Suprapubic skin (tissue), 4 donors: ENCODE measurements around the gene FGFR3. TPM values are rescaled to one million over a fixed set of nuclear protein-coding genes. Genes with fewer than 3 reads are reported as not detected.

Experiments
- DNase-seq, 2 donors: peaks; one replicate each; pipeline ENCODE4 v3.0.0-alpha.2; 2019; ENCODE audit warnings: low spot score in 2 of 2
- H3K27ac ChIP-seq: fragments of 200-600 bp; sonication (generic); one replicate; pipeline ENCODE4 v1.5.1; 2019
- H3K27me3 ChIP-seq: fragments of 200-600 bp; sonication (generic); one replicate; pipeline ENCODE4 v1.5.1; 2019
- H3K36me3 ChIP-seq: fragments of 200-600 bp; sonication (generic); one replicate; pipeline ENCODE4 v1.5.1; 2019
- H3K4me1 ChIP-seq: fragments of 200-600 bp; sonication (generic); one replicate; pipeline ENCODE4 v1.5.1; 2019
- H3K4me3 ChIP-seq: fragments of 200-600 bp; sonication (generic); one replicate; pipeline ENCODE4 v1.5.1; 2019; ENCODE audit warnings: mild to moderate bottlenecking
- H3K9me3 ChIP-seq: fragments of 200-600 bp; sonication (generic); one replicate; pipeline ENCODE4 v1.5.1; 2019
- EP300 ChIP-seq: sonication (generic); formaldehyde crosslinking; IDR thresholded peaks from one replicate; pipeline ENCODE4 v1.6.1; 2017; ENCODE audit warnings: antibody characterized with exemption
- POLR2A ChIP-seq, 2 donors: fragments of 450-650 bp; IDR thresholded peaks; one replicate each; pipeline ENCODE4 v1.6.1; 2017; ENCODE audit warnings: antibody characterized with exemption in 2 of 2, mild to moderate bottlenecking in 2 of 2, moderate library complexity in 2 of 2
- POLR2AphosphoS5 ChIP-seq, 3 donors: sonication (generic); formaldehyde crosslinking; IDR thresholded peaks; one replicate each; pipeline ENCODE4 v1.6.1; 2017; ENCODE audit warnings: antibody characterized with exemption in 3 of 3
- WGBS: methylation state at CpG from one replicate; pipeline ENCODE4 v1.1.5; 2018; 5-methylcytosine and 5-hydroxymethylcytosine counted together
- total RNA-seq, 4 donors: library from RNA; depleted of rRNA; stranded (reverse); fragments of >200 nt; gene quantifications; one replicate each; pipeline ENCODE4 v1.1.0, GENCODE V29; 2016
- TF ChIP-seq, protein P1 (sequence below), 2 donors: fragments of 200-600 bp in 1 of 2; fragments of 450-650 bp in 1 of 2; sonication (generic) in 1 of 2; IDR thresholded peaks; one replicate each; pipeline ENCODE4 v1.5.1; 2016 to 2019; ENCODE audit warnings: antibody characterized with exemption in 2 of 2, mild to moderate bottlenecking in 1 of 2, moderate library complexity in 1 of 2

FGFR3 gene
- total RNA-seq, 4 donors from 2014 or later: 511 to 829 (median 662) TPM

DNA sequence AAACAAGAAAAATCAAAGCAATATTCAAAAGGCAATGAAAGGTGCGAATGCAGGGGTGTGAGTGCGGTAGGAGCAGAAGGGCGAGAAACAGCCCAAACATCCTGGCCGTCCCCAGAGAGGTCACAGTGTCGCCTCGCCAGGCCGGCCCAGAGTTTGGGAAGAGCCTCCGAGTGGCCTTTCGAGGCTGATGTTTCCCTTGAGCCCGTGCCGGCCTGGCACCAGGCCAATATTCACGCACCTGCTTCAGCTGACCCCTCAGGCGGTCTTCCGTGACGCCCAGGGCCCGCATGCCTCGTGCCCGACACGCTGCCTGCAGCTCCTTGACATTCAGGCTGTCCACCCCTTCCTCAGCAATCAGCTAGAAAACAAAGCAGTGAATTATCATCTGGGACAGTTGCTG is 32.2 kb downstream of the FGFR3 start:
- H3K9me3 ChIP-seq: no peaks in the 10 kb centered on the region
- peaks cover 69% of the 10 kb centered on the region for H3K36me3 ChIP-seq
- H3K27me3 ChIP-seq: no peaks in the 10 kb centered on the region
- H3K4me3 ChIP-seq: no peak overlapping the region
- no peak overlapping the region for H3K27ac ChIP-seq
- no peak for DNase-seq
- 85% methylated on average over 18 of the region's 19 CpGs for WGBS
- no peaks in the 10 kb centered on the region for H3K4me1 ChIP-seq
- TF ChIP-seq POLR2A (IDR thresholded peaks at IDR 0.05) (no peak), EP300 (no peak), POLR2AphosphoS5 (IDR thresholded peaks at IDR 0.05) (no peak)
- TF ChIP-seq, protein P1, sequence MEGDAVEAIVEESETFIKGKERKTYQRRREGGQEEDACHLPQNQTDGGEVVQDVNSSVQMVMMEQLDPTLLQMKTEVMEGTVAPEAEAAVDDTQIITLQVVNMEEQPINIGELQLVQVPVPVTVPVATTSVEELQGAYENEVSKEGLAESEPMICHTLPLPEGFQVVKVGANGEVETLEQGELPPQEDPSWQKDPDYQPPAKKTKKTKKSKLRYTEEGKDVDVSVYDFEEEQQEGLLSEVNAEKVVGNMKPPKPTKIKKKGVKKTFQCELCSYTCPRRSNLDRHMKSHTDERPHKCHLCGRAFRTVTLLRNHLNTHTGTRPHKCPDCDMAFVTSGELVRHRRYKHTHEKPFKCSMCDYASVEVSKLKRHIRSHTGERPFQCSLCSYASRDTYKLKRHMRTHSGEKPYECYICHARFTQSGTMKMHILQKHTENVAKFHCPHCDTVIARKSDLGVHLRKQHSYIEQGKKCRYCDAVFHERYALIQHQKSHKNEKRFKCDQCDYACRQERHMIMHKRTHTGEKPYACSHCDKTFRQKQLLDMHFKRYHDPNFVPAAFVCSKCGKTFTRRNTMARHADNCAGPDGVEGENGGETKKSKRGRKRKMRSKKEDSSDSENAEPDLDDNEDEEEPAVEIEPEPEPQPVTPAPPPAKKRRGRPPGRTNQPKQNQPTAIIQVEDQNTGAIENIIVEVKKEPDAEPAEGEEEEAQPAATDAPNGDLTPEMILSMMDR (IDR thresholded peaks at IDR 0.05): no peak

DNA sequence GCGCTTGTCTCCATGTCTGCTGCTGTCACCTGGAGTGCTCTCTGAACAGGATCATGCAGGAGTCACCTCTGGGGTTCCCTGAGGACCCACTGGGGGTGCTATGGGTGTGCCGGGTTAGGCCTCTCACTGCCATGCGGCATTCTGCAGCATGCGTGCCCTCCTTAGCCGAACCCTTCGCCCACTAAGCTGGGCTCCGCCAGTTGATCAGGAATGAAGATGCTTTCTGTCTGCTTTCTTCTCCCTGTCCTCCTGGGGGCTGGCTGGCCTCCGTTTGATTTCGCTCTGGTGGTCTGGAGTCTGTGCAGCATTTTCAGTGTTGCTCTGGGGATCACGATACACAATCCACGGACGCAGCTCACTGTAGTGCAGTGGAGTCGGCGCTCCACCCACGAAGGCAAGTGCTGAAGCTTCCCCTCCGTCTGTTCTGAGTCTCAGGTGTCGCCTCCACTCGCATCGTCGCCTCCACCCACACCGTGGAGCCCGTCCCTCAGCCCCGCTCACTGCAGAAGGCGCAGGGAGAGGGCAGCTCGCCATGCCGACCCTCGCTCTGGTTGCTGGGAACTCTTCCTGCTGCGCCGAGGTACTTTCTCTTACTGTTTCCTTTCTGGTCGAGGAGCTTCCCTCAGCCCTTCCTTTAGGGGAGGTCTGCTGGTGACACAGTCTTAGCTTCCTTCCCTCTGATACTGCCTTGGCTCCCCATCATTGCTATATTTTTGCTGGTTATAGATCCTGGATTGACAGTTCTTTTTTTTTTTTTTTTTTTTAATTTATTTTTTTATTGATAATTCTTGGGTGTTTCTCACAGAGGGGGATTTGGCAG is 33.6 kb downstream of the FGFR3 start:
- no peak for DNase-seq
- TF ChIP-seq, protein P1 (IDR thresholded peaks at IDR 0.05): no peak
- TF ChIP-seq EP300 (no peak), POLR2AphosphoS5 (IDR thresholded peaks at IDR 0.05) (no peak), POLR2A (IDR thresholded peaks at IDR 0.05) (no peak)
- Histone ChIP-seq H3K4me3 (no peak overlapping the region), H3K27me3 (no peaks in the 10 kb centered on the region), H3K4me1 (no peaks in the 10 kb centered on the region), H3K27ac (no peak overlapping the region), H3K9me3 (no peaks in the 10 kb centered on the region), H3K36me3 (peaks cover 70% of the 10 kb centered on the region)
- WGBS: 92% methylated on average over 27 of the region's 30 CpGs

DNA sequence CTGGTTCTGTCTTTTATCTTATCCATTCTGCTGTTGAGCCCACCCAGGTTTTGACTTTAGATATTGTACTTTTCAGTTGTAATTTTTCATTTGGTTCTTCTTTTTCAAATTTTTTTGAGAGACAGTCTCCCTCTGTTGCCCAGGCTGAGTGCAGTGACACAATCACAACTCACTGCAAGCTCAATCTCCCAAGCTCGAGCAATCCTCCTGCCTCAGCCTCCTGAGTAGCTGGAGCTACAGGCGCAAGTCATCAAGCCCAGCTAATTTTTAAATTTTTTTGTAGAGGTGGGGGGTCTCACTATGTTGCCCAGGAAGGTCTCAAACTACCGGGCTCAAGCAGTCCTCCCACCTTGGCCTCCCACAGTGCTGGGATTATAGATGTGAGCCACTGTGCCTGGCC is 37.1 kb downstream of the FGFR3 start:
- TF ChIP-seq EP300: no peak
- TF ChIP-seq POLR2AphosphoS5 (IDR thresholded peaks at IDR 0.05): no peak
- TF ChIP-seq, protein P1 (IDR thresholded peaks at IDR 0.05): no peak
- no peak for TF ChIP-seq POLR2A (IDR thresholded peaks at IDR 0.05)

DNA sequence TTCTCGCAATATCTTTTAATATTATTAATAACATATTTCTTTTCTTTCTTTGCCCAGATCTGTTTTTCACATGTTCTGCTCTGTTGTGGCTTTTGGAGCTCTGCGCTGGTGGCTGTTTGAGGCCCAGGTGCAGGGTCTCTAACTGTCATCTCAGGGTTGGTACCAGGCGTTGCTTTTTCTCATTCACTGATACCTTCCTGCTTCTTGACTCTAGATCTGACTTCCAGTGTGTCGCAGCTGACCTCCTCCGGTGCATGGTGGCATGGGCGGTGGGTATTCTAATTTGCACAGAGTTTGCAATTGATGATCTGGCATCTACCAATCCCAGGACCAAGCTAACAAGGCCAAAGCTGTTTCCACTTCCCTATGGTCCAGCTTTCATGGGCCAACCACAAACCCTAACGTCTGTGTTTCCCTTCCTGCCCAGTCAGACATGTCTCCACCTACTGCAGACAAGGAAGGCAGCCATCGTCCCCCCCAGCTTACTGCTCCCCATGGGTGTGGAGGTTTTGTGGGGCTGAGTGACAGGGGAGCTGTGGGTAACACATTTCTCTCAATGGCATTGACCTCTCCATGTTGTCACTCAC is 37.6 kb downstream of the FGFR3 start:
- no peak for TF ChIP-seq POLR2A (IDR thresholded peaks at IDR 0.05)
- TF ChIP-seq POLR2AphosphoS5 (IDR thresholded peaks at IDR 0.05): no peak
- TF ChIP-seq EP300: no peak
- TF ChIP-seq, protein P1 (IDR thresholded peaks at IDR 0.05): no peak
- Histone ChIP-seq H3K27ac (no peak overlapping the region), H3K36me3 (peaks cover 70% of the 10 kb centered on the region), H3K4me3 (no peak overlapping the region), H3K4me1 (no peaks in the 10 kb centered on the region), H3K27me3 (no peaks in the 10 kb centered on the region), H3K9me3 (no peaks in the 10 kb centered on the region)
- DNase-seq: no peak
- WGBS: 78% methylated on average over 8 of the region's 8 CpGs

More for the DNA sequence above, 37.1 kb downstream of the FGFR3 start:
- WGBS: 92% methylated on average over 3 of the region's 3 CpGs
- no peaks in the 10 kb centered on the region for H3K4me1 ChIP-seq
- H3K4me3 ChIP-seq: no peak overlapping the region
- peaks cover 70% of the 10 kb centered on the region for H3K36me3 ChIP-seq
- H3K27me3 ChIP-seq: no peaks in the 10 kb centered on the region
- no peak for DNase-seq
- no peaks in the 10 kb centered on the region for H3K9me3 ChIP-seq
- H3K27ac ChIP-seq: no peak overlapping the region

DNA sequence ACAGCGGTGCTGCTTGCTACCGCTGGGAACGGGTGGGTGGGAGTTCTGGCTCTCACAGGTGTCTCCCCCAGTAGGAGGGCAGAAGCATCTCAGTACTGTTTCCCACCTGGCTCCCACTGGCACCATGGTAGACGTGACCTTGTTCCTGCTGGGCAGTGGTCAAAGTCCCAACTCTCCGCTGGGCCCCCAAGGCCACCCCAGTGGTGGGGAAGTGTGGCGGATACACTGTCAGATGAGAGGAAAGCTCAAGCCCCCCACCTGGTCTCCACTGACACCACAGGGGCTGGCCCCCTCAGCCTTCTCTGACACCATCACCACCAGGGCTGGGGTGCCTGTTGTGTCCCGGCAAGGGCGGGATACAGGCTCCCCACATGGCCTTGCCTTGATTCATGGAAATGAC is 38.2 kb downstream of the FGFR3 start:
- Histone ChIP-seq H3K27me3 (no peaks in the 10 kb centered on the region), H3K27ac (no peak overlapping the region), H3K36me3 (peaks cover 70% of the 10 kb centered on the region), H3K4me3 (no peak overlapping the region), H3K4me1 (no peaks in the 10 kb centered on the region), H3K9me3 (no peaks in the 10 kb centered on the region)
- TF ChIP-seq, protein P1 (IDR thresholded peaks at IDR 0.05): no peak
- TF ChIP-seq POLR2A (IDR thresholded peaks at IDR 0.05) (no peak), EP300 (no peak), POLR2AphosphoS5 (IDR thresholded peaks at IDR 0.05) (no peak)
- WGBS: 87% methylated on average over 4 of the region's 8 CpGs
- no peak for DNase-seq
